GM19452 (cell line): ENCODE results near the gene NXNL1.
"Not testable (repeated sequence)": the region's sequence is repeated elsewhere in the genome, so short reads cannot be mapped to it uniquely, and the experiment has no call there.

ENCODE experiments used
- ATAC-seq: cut with Tn5 transposase; IDR thresholded peaks from one replicate; pipeline ENCODE4 v1.9.1; 2021; ENCODE audit not compliant: unreplicated experiment

The NXNL1 gene

GRCh38 chr19:17460372-17461230 lies at the start of gene NXNL1:
TSS of gene NXNL1 (minus strand) at chr19:17460926. CDS start at chr19:17460869, 57 bp downstream.
- ATAC-seq, result no peak

- not testable (repeated sequence) for ATAC-seq
Measured at GRCh38 chr19:17508558-17508933, 47.8 kb upstream of the NXNL1 start.

GRCh38 chr19:17506745-17507144 lies 46.0 kb upstream of the NXNL1 start:
- no peak for ATAC-seq

GRCh38 chr19:17505223-17505622 lies 44.5 kb upstream of the NXNL1 start:
- no peak for ATAC-seq

- ATAC-seq, result no peak
Measured at GRCh38 chr19:17504456-17504855, 43.7 kb upstream of the NXNL1 start.

GRCh38 chr19:17504030-17504429 lies 43.3 kb upstream of the NXNL1 start:
- no peak for ATAC-seq

- no peak for ATAC-seq
Measured at GRCh38 chr19:17503240-17503639, 42.5 kb upstream of the NXNL1 start.

- no peak for ATAC-seq
Measured at GRCh38 chr19:17500447-17501198, 39.9 kb upstream of the NXNL1 start.

GRCh38 chr19:17499648-17500446 lies 39.1 kb upstream of the NXNL1 start:
- ATAC-seq, result no peak

GRCh38 chr19:17499025-17499424 lies 38.3 kb upstream of the NXNL1 start:
- ATAC-seq, result not testable (repeated sequence)

GRCh38 chr19:17497149-17497798 lies 36.5 kb upstream of the NXNL1 start:
- ATAC-seq, result no peak

- peak; percentile 61 for ATAC-seq
Measured at GRCh38 chr19:17496337-17496997, 35.7 kb upstream of the NXNL1 start.

- ATAC-seq, result no peak
Measured at GRCh38 chr19:17495639-17496296, 35.0 kb upstream of the NXNL1 start.

GRCh38 chr19:17491287-17491686 lies 30.6 kb upstream of the NXNL1 start:
- no peak for ATAC-seq

- no peak for ATAC-seq
Measured at GRCh38 chr19:17490411-17490810, 29.7 kb upstream of the NXNL1 start.

- ATAC-seq, result no peak
Measured at GRCh38 chr19:17489392-17490030, 28.8 kb upstream of the NXNL1 start.

GRCh38 chr19:17488593-17489391 lies 28.1 kb upstream of the NXNL1 start:
- no peak for ATAC-seq

GRCh38 chr19:17487284-17488121 lies 26.8 kb upstream of the NXNL1 start:
- ATAC-seq, result no peak
